Activated naive CD8-positive, alpha-beta T cell treated with anti-CD3 and anti-CD28 coated beads, Interleukin-2, amount 50 U/mL, for 24 hours (primary cell): ENCODE measurements around the gene GKAP1.
"Not testable (repeated sequence)": the region's sequence is repeated elsewhere in the genome, so short reads cannot be mapped to it uniquely, and the experiment has no call there.

ENCODE experiments used
- ATAC-seq: fragments of 150-1000 bp; cut with Tn5 transposase; one replicate; pipeline ENCODE4 v1.10.0; 2021
- DNase-seq: peaks from one replicate; pipeline ENCODE4 v3.0.0; 2021
- H3K27ac Mint-ChIP-seq: one replicate; pipeline ENCODE4 v1.8.0; 2021; ENCODE audit warnings: mild to moderate bottlenecking, mixed read lengths
- H3K27me3 Mint-ChIP-seq: one replicate; pipeline ENCODE4 v1.8.0; 2021; ENCODE audit warnings: mixed read lengths
- H3K36me3 Mint-ChIP-seq: one replicate; pipeline ENCODE4 v1.8.0; 2021; ENCODE audit warnings: low read depth, mixed read lengths
- H3K4me1 Mint-ChIP-seq: one replicate; pipeline ENCODE4 v1.8.0; 2021; ENCODE audit warnings: mixed read lengths
- H3K4me3 Mint-ChIP-seq: one replicate; pipeline ENCODE4 v1.8.0; 2021; ENCODE audit warnings: mild to moderate bottlenecking, moderate library complexity, mixed read lengths
- H3K9me3 Mint-ChIP-seq: one replicate; pipeline ENCODE4 v1.8.0; 2021; ENCODE audit warnings: mixed read lengths

Gene GKAP1

GRCh38 chr9:83708515-83709158 is 108.9 kb downstream of the GKAP1 start:
- H3K4me3 Mint-ChIP-seq: peak overlapping the region; percentile 90

GRCh38 chr9:83707768-83708514 is 109.6 kb downstream of the GKAP1 start, which contains the start of gene UBQLN1:
TSS of gene UBQLN1 (minus strand) at chr9:83707958. CDS start at chr9:83707679, 279 bp downstream.
- H3K4me1 Mint-ChIP-seq: peaks cover 50% of the 10 kb centered on the region
- peak within 1 kb of the TSS; percentile 100 for H3K27ac Mint-ChIP-seq
- H3K36me3 Mint-ChIP-seq: peaks cover 26% of the 10 kb centered on the region
- H3K4me3 Mint-ChIP-seq: peak within 1 kb of the TSS; percentile 90
- ATAC-seq (peak; percentile 76), DNase-seq (peak; percentile 91)
- H3K27me3 Mint-ChIP-seq: no peaks in the 10 kb centered on the region
- H3K9me3 Mint-ChIP-seq: no peaks in the 10 kb centered on the region

More at GRCh38 chr9:83708515-83709158, 108.9 kb downstream of the GKAP1 start:
- DNase-seq (peak; percentile 58), ATAC-seq (peak; percentile 50)
- Mint-ChIP-seq H3K27ac (peak overlapping the region; percentile 100), H3K4me1 (peaks cover 43% of the 10 kb centered on the region), H3K36me3 (peaks cover 26% of the 10 kb centered on the region), H3K9me3 (no peaks in the 10 kb centered on the region), H3K27me3 (no peaks in the 10 kb centered on the region)

- Mint-ChIP-seq H3K27ac (peak overlapping the region; percentile 100), H3K4me1 (peaks cover 55% of the 10 kb centered on the region), H3K4me3 (peak overlapping the region; percentile 90), H3K27me3 (no peaks in the 10 kb centered on the region), H3K9me3 (no peaks in the 10 kb centered on the region), H3K36me3 (peaks cover 26% of the 10 kb centered on the region)
- DNase-seq (peak; percentile 81), ATAC-seq (peak; percentile 76)
Measured at GRCh38 chr9:83707518-83707767, 110.1 kb downstream of the GKAP1 start.

GRCh38 chr9:83706676-83707517 is 110.7 kb downstream of the GKAP1 start:
- no peaks in the 10 kb centered on the region for H3K27me3 Mint-ChIP-seq
- ATAC-seq (peak; percentile 40), DNase-seq (peak; percentile 72)
- no peaks in the 10 kb centered on the region for H3K9me3 Mint-ChIP-seq
- H3K36me3 Mint-ChIP-seq: peaks cover 26% of the 10 kb centered on the region
- H3K4me3 Mint-ChIP-seq: peak overlapping the region; percentile 90
- H3K4me1 Mint-ChIP-seq: peaks cover 59% of the 10 kb centered on the region
- H3K27ac Mint-ChIP-seq: peak overlapping the region; percentile 100

- H3K4me1 Mint-ChIP-seq: peaks cover 74% of the 10 kb centered on the region
- H3K27me3 Mint-ChIP-seq, H3K9me3 Mint-ChIP-seq, DNase-seq, ATAC-seq: not testable (repeated sequence)
- peak overlapping the region; percentile 100 for H3K27ac Mint-ChIP-seq
- H3K4me3 Mint-ChIP-seq: peak overlapping the region; percentile 90
- peaks cover 29% of the 10 kb centered on the region for H3K36me3 Mint-ChIP-seq
Measured at GRCh38 chr9:83705219-83705651, 112.3 kb downstream of the GKAP1 start.

GRCh38 chr9:83701769-83702168 is 115.8 kb downstream of the GKAP1 start:
- H3K36me3 Mint-ChIP-seq: peaks cover 33% of the 10 kb centered on the region
- no peak overlapping the region for H3K27ac Mint-ChIP-seq
- ATAC-seq (no peak), DNase-seq (no peak)
- H3K4me3 Mint-ChIP-seq: peak overlapping the region; percentile 18
- no peaks in the 10 kb centered on the region for H3K9me3 Mint-ChIP-seq
- peaks cover 88% of the 10 kb centered on the region for H3K4me1 Mint-ChIP-seq
- H3K27me3 Mint-ChIP-seq: no peaks in the 10 kb centered on the region

- Mint-ChIP-seq H3K27ac (no peak overlapping the region), H3K9me3 (no peaks in the 10 kb centered on the region), H3K36me3 (peaks cover 30% of the 10 kb centered on the region), H3K27me3 (no peaks in the 10 kb centered on the region), H3K4me1 (peaks cover 89% of the 10 kb centered on the region), H3K4me3 (no peak overlapping the region)
- ATAC-seq (no peak), DNase-seq (no peak)
Measured at GRCh38 chr9:83701286-83701685, 116.3 kb downstream of the GKAP1 start.

GRCh38 chr9:83699615-83700014 is 118.0 kb downstream of the GKAP1 start:
- H3K4me1 Mint-ChIP-seq: peaks cover 83% of the 10 kb centered on the region
- no peaks in the 10 kb centered on the region for H3K27me3 Mint-ChIP-seq
- H3K9me3 Mint-ChIP-seq: no peaks in the 10 kb centered on the region
- ATAC-seq (no peak), DNase-seq (no peak)
- H3K36me3 Mint-ChIP-seq: peaks cover 16% of the 10 kb centered on the region
- peak overlapping the region; percentile 0 for H3K4me3 Mint-ChIP-seq
- peak overlapping the region; percentile 77 for H3K27ac Mint-ChIP-seq

GRCh38 chr9:83698976-83699585 is 118.5 kb downstream of the GKAP1 start:
- H3K27me3 Mint-ChIP-seq: no peaks in the 10 kb centered on the region
- DNase-seq: no peak
- peaks cover 13% of the 10 kb centered on the region for H3K36me3 Mint-ChIP-seq
- ATAC-seq: peak; percentile 81
- H3K9me3 Mint-ChIP-seq: no peaks in the 10 kb centered on the region
- H3K4me1 Mint-ChIP-seq: peaks cover 84% of the 10 kb centered on the region
- no peak overlapping the region for H3K4me3 Mint-ChIP-seq
- H3K27ac Mint-ChIP-seq: peak overlapping the region; percentile 77

- Mint-ChIP-seq H3K4me1 (peaks cover 83% of the 10 kb centered on the region), H3K36me3 (peaks cover 3% of the 10 kb centered on the region), H3K27me3 (no peaks in the 10 kb centered on the region), H3K27ac (peak overlapping the region; percentile 33), H3K9me3 (no peaks in the 10 kb centered on the region), H3K4me3 (no peak overlapping the region)
- ATAC-seq: no peak
- DNase-seq: no peak
Measured at GRCh38 chr9:83691492-83691891, 126.1 kb downstream of the GKAP1 start.
